Endodermal cell (in vitro differentiated cells): ENCODE measurements around the gene CYTH2. TPM values are rescaled to one million over a fixed set of nuclear protein-coding genes. Genes with fewer than 3 reads are reported as not detected.

Experiments used
- DNase-seq: peaks from one replicate; pipeline ENCODE4 v3.0.0-alpha.2; 2017
- H3K27ac ChIP-seq: 2 replicates; pipeline ENCODE4 v1.5.1; 2013; ENCODE audit warnings: mild to moderate bottlenecking, low read depth, low read length, moderate library complexity
- H3K27me3 ChIP-seq: 2 replicates; pipeline ENCODE4 v1.6.1; 2013; ENCODE audit warnings: mild to moderate bottlenecking, low read length, moderate library complexity; ENCODE audit not compliant: insufficient read depth, control insufficient read depth, poor library complexity, severe bottlenecking
- H3K36me3 ChIP-seq: 2 replicates; pipeline ENCODE4 v1.7.0; 2013; ENCODE audit warnings: mild to moderate bottlenecking, low read length, moderate library complexity; ENCODE audit not compliant: control insufficient read depth, insufficient read depth
- H3K4me1 ChIP-seq: one replicate; pipeline ENCODE4 v1.7.0; 2013; ENCODE audit warnings: low read length; ENCODE audit not compliant: control insufficient read depth, insufficient read depth
- H3K4me3 ChIP-seq: 2 replicates; pipeline ENCODE4 v1.5.1; 2013; ENCODE audit warnings: mild to moderate bottlenecking, low read length, moderate library complexity
- H3K9ac ChIP-seq: 2 replicates; pipeline ENCODE4 v1.6.1; 2013; ENCODE audit warnings: mild to moderate bottlenecking, low read length, moderate library complexity; ENCODE audit not compliant: poor library complexity, severe bottlenecking; ENCODE audit errors: extremely low read depth
- H3K9me3 ChIP-seq: 2 replicates; pipeline ENCODE4 v1.6.1; 2013; ENCODE audit warnings: mild to moderate bottlenecking, low read length, moderate library complexity; ENCODE audit not compliant: control insufficient read depth
- H3K27ac Mint-ChIP-seq: 2 replicates; pipeline ENCODE4 v1.8.0; 2020; ENCODE audit warnings: mixed read lengths
- H3K27me3 Mint-ChIP-seq: 2 replicates; pipeline ENCODE4 v1.8.0; 2021; ENCODE audit warnings: mild to moderate bottlenecking, mixed read lengths; ENCODE audit not compliant: insufficient read depth
- H3K36me3 Mint-ChIP-seq: 2 replicates; pipeline ENCODE4 v1.8.0; 2020; ENCODE audit warnings: low read depth, mixed read lengths
- H3K4me1 Mint-ChIP-seq: 2 replicates; pipeline ENCODE4 v1.8.0; 2020; ENCODE audit warnings: mixed read lengths
- H3K4me3 Mint-ChIP-seq: 2 replicates; pipeline ENCODE4 v1.8.0; 2020; ENCODE audit warnings: mild to moderate bottlenecking, moderate library complexity, mixed read lengths
- H3K9me3 Mint-ChIP-seq: 2 replicates; pipeline ENCODE4 v1.8.0; 2020; ENCODE audit warnings: mild to moderate bottlenecking, mixed read lengths
- WGBS, 2 experiments: methylation state at CpG; one replicate each; pipeline versions ENCODE4 v1.1.5 to v1.1.7; 2013; ENCODE audit warnings: missing lambda C conversion rate in 2 of 2, mixed read lengths in 1 of 2; ENCODE audit not compliant: insufficient coverage in 1 of 2, insufficient read length in 1 of 2; 5-methylcytosine and 5-hydroxymethylcytosine counted together
- total RNA-seq, 2 donors: library from RNA; stranded (reverse); fragmentation: NEBNext Ultra II Directional in 1 of 2; extraction: Animal tissue kit (Norgen Biotek cat#: 25700) in 1 of 2; gene quantifications; 2 replicates in 1 of 2; 3 replicates in 1 of 2; pipeline ENCODE4 v1.2.1, GENCODE V29; 2021
- TF ChIP-seq, protein P1 (sequence below): fragments of 200-600 bp; sonication (generic); conservative IDR thresholded peaks from 2 replicates; pipeline ENCODE4 v1.5.0; 2021; ENCODE audit warnings: antibody characterized with exemption, mild to moderate bottlenecking

Gene CYTH2
- total RNA-seq, 2 donors from 2014 or later, result 106 to 133 TPM

DNA sequence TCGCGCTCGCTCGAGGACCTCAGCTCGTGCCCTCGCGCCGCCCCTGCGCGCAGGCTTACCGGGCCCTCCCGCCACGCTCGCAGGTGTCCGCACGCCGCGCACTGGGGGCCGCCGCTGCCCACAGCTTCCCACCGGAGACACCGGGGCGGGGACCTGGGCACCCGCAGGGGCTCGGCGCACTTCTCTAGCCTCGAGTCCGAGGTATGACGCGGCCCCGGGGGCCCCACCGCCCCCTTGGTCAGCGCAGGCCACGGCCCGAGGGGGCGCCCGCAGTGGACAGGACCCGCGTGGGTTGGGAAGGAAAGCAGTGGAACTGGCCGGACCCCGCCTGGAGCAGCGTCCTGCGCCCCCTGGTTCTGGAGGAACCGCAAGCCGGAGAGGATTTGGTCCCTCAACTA, 25.4 kb upstream of the CYTH2 start:
- Mint-ChIP-seq H3K4me3 (no peak overlapping the region), H3K9me3 (no peaks in the 10 kb centered on the region), H3K36me3 (peaks cover 22% of the 10 kb centered on the region), H3K27me3 (peaks cover 31% of the 10 kb centered on the region), H3K4me1 (peaks cover 14% of the 10 kb centered on the region), H3K27ac (no peak overlapping the region)
- Histone ChIP-seq H3K4me1 (no peaks in the 10 kb centered on the region), H3K9me3 (no peaks in the 10 kb centered on the region), H3K27me3 (peaks cover 21% of the 10 kb centered on the region), H3K9ac (no peak overlapping the region), H3K36me3 (peaks cover 16% of the 10 kb centered on the region), H3K4me3 (peak overlapping the region; percentile 95), H3K27ac (no peak overlapping the region)
- DNase-seq, result no peak
- 52 to 69% methylated on average over 17 to 45 of the region's 45 CpGs for WGBS, 2 experiments
- TF ChIP-seq, protein P1, sequence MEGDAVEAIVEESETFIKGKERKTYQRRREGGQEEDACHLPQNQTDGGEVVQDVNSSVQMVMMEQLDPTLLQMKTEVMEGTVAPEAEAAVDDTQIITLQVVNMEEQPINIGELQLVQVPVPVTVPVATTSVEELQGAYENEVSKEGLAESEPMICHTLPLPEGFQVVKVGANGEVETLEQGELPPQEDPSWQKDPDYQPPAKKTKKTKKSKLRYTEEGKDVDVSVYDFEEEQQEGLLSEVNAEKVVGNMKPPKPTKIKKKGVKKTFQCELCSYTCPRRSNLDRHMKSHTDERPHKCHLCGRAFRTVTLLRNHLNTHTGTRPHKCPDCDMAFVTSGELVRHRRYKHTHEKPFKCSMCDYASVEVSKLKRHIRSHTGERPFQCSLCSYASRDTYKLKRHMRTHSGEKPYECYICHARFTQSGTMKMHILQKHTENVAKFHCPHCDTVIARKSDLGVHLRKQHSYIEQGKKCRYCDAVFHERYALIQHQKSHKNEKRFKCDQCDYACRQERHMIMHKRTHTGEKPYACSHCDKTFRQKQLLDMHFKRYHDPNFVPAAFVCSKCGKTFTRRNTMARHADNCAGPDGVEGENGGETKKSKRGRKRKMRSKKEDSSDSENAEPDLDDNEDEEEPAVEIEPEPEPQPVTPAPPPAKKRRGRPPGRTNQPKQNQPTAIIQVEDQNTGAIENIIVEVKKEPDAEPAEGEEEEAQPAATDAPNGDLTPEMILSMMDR, result no peak

DNA sequence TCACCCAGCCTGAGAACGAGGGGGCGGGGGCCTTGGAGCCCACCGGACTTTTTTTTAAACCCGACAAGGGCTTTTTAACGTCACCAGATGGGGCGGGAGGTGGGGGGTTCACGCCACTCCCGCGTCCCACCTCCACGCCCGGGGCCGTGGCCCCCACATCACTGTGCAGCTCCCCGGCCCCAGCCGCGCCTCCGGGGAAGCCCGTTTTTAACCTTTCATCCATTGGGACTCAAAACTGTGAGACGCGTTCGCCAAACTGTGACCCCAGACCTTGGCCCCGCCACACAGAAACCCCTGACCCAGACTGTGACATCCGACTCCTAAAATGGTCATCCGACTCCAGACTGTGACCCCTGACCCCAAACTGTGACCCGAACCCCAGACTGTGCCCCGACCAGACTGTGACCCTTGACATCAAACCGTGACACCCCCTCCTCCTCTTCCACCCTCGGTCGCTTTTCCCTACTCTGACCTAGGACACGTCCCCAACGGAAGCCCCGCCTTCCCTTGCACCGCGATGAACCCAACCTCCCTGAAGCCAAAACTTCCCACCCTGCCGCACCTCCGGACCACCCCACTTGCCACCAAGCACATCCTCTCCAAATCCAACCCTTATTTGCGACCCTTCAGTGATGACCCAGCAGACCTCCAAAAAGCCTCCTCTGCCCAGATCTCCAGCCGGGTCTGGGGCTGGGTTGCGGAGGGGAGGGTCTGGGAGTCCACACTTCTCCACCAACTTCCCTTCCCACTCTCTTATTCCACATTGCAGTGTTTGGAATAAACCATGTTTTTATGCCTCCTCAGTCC, 24.8 kb upstream of the CYTH2 start:
- peak overlapping the region; percentile 98 for H3K27ac Mint-ChIP-seq
- H3K27me3 Mint-ChIP-seq, result peaks cover 31% of the 10 kb centered on the region
- TF ChIP-seq, protein P1, result no peak
- H3K4me1 Mint-ChIP-seq, result peaks cover 14% of the 10 kb centered on the region
- H3K36me3 Mint-ChIP-seq, result peaks cover 28% of the 10 kb centered on the region
- no peaks in the 10 kb centered on the region for H3K9me3 Mint-ChIP-seq
- Histone ChIP-seq H3K36me3 (peaks cover 19% of the 10 kb centered on the region), H3K27ac (no peak overlapping the region), H3K4me1 (no peaks in the 10 kb centered on the region), H3K9ac (no peak overlapping the region), H3K4me3 (peak overlapping the region; percentile 95), H3K9me3 (no peaks in the 10 kb centered on the region), H3K27me3 (peaks cover 21% of the 10 kb centered on the region)
- WGBS, 2 experiments, result 52 to 61% methylated on average over 18 to 38 of the region's 38 CpGs
- peak overlapping the region; percentile 88 for H3K4me3 Mint-ChIP-seq
- peak; percentile 67 for DNase-seq

DNA sequence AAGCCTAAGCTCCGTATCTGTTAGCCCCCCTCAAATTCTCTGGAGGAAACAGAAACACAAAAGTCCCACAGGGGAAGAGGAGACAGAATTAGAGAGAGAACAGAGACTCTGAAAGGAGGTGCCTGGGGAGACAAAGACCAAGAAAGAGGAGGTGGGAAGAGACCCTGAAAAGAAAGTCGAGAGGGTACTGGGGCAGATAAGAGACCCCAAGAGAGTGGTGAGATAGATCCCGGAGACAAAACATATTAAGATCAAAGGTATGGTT, 24.3 kb upstream of the CYTH2 start:
- WGBS, 2 experiments, result 34 to 43% methylated on average over 3 of the region's 3 CpGs
- Mint-ChIP-seq H3K4me3 (peak overlapping the region; percentile 88), H3K4me1 (peaks cover 14% of the 10 kb centered on the region)

More for the DNA sequence above, 24.3 kb upstream of the CYTH2 start:
- Histone ChIP-seq H3K9ac (no peak overlapping the region), H3K4me3 (peak overlapping the region; percentile 95), H3K9me3 (no peaks in the 10 kb centered on the region), H3K27me3 (peaks cover 21% of the 10 kb centered on the region), H3K4me1 (no peaks in the 10 kb centered on the region), H3K36me3 (peaks cover 24% of the 10 kb centered on the region), H3K27ac (no peak overlapping the region)
- Mint-ChIP-seq H3K36me3 (peaks cover 31% of the 10 kb centered on the region), H3K27me3 (peaks cover 31% of the 10 kb centered on the region), H3K9me3 (no peaks in the 10 kb centered on the region), H3K27ac (peak overlapping the region; percentile 98)
- no peak for DNase-seq
- TF ChIP-seq, protein P1, result no peak
